Effector memory CD4-positive, alpha-beta T cell (primary cell): ENCODE measurements around the gene PCARE.

Experiments used
- DNase-seq, 3 donors: peaks; one replicate each; pipeline ENCODE4 v3.0.0-alpha.2; 2020
- H3K27ac ChIP-seq: 2 replicates; pipeline ENCODE4 v1.7.0; 2013; ENCODE audit warnings: mild to moderate bottlenecking, low read length, moderate library complexity; ENCODE audit not compliant: insufficient read depth, poor library complexity, severe bottlenecking
- H3K27me3 ChIP-seq: replicated peaks from 2 replicates; pipeline ENCODE4 v1.7.0; 2013; ENCODE audit warnings: mild to moderate bottlenecking, low read length; ENCODE audit not compliant: insufficient read depth, control insufficient read depth, poor library complexity, severe bottlenecking
- H3K36me3 ChIP-seq: 2 replicates; pipeline ENCODE4 v1.7.0; 2013; ENCODE audit warnings: mild to moderate bottlenecking, low read length, moderate library complexity; ENCODE audit not compliant: control insufficient read depth, insufficient read depth
- H3K4me1 ChIP-seq: 2 replicates; pipeline ENCODE4 v1.7.0; 2013; ENCODE audit warnings: low read length, mild to moderate bottlenecking; ENCODE audit not compliant: control insufficient read depth, insufficient read depth, poor library complexity, severe bottlenecking
- H3K4me3 ChIP-seq: 2 replicates; pipeline ENCODE4 v1.7.0; 2013; ENCODE audit warnings: low read length, low read depth, mild to moderate bottlenecking; ENCODE audit not compliant: insufficient read depth, poor library complexity, severe bottlenecking
- H3K9me3 ChIP-seq: 2 replicates; pipeline ENCODE4 v1.7.0; 2013; ENCODE audit warnings: mild to moderate bottlenecking, low read length, moderate library complexity; ENCODE audit not compliant: control insufficient read depth

The PCARE gene

GRCh38 chr2:29072971-29073725 lies 1.2 kb downstream of the PCARE start:
- H3K4me3 ChIP-seq: no peak overlapping the region
- no peaks in the 10 kb centered on the region for H3K4me1 ChIP-seq
- H3K27me3 ChIP-seq: no peaks in the 10 kb centered on the region
- H3K27ac ChIP-seq: no peak overlapping the region
- no peaks in the 10 kb centered on the region for H3K9me3 ChIP-seq
- no peak for DNase-seq
- H3K36me3 ChIP-seq: no peaks in the 10 kb centered on the region

GRCh38 chr2:29072251-29072650 lies 2.1 kb downstream of the PCARE start:
- Histone ChIP-seq H3K27ac (no peak overlapping the region), H3K9me3 (no peaks in the 10 kb centered on the region), H3K36me3 (no peaks in the 10 kb centered on the region), H3K4me1 (no peaks in the 10 kb centered on the region), H3K27me3 (no peaks in the 10 kb centered on the region), H3K4me3 (no peak overlapping the region)
- DNase-seq: no peak

- no peaks in the 10 kb centered on the region for H3K27me3 ChIP-seq
- no peak overlapping the region for H3K27ac ChIP-seq
- H3K4me1 ChIP-seq: no peaks in the 10 kb centered on the region
- H3K4me3 ChIP-seq: no peak overlapping the region
- H3K36me3 ChIP-seq: no peaks in the 10 kb centered on the region
- no peak for DNase-seq
- H3K9me3 ChIP-seq: no peaks in the 10 kb centered on the region
These were observed 3.0 kb downstream of the PCARE start for GRCh38 chr2:29071032-29071975.

GRCh38 chr2:29070526-29070925 lies 3.8 kb downstream of the PCARE start:
- no peak for DNase-seq
- Histone ChIP-seq H3K36me3 (no peaks in the 10 kb centered on the region), H3K4me3 (no peak overlapping the region), H3K4me1 (no peaks in the 10 kb centered on the region), H3K27me3 (no peaks in the 10 kb centered on the region), H3K27ac (no peak overlapping the region), H3K9me3 (no peaks in the 10 kb centered on the region)

- H3K4me1 ChIP-seq: no peaks in the 10 kb centered on the region
- H3K27me3 ChIP-seq: no peaks in the 10 kb centered on the region
- H3K4me3 ChIP-seq: no peak overlapping the region
- DNase-seq: no peak
- H3K27ac ChIP-seq: no peak overlapping the region
- no peaks in the 10 kb centered on the region for H3K36me3 ChIP-seq
- no peaks in the 10 kb centered on the region for H3K9me3 ChIP-seq
These were observed 5.8 kb downstream of the PCARE start for GRCh38 chr2:29068513-29068912.

- no peaks in the 10 kb centered on the region for H3K27me3 ChIP-seq
- no peak overlapping the region for H3K27ac ChIP-seq
- no peaks in the 10 kb centered on the region for H3K36me3 ChIP-seq
- DNase-seq: no peak
- H3K4me1 ChIP-seq: no peaks in the 10 kb centered on the region
- no peak overlapping the region for H3K4me3 ChIP-seq
- no peaks in the 10 kb centered on the region for H3K9me3 ChIP-seq
These were observed 7.2 kb downstream of the PCARE start for GRCh38 chr2:29066997-29067605.

- DNase-seq: no peak
- Histone ChIP-seq H3K27me3 (no peaks in the 10 kb centered on the region), H3K36me3 (no peaks in the 10 kb centered on the region), H3K4me1 (no peaks in the 10 kb centered on the region), H3K9me3 (no peaks in the 10 kb centered on the region), H3K4me3 (no peak overlapping the region), H3K27ac (no peak overlapping the region)
These were observed 8.0 kb downstream of the PCARE start for GRCh38 chr2:29066271-29066860.

- Histone ChIP-seq H3K9me3 (no peaks in the 10 kb centered on the region), H3K27ac (no peak overlapping the region), H3K4me3 (no peak overlapping the region), H3K27me3 (no peaks in the 10 kb centered on the region), H3K36me3 (no peaks in the 10 kb centered on the region), H3K4me1 (no peaks in the 10 kb centered on the region)
- no peak for DNase-seq
These were observed 9.1 kb downstream of the PCARE start for GRCh38 chr2:29065068-29065811.

GRCh38 chr2:29064746-29065067 lies 9.6 kb downstream of the PCARE start:
- DNase-seq: no peak
- no peak overlapping the region for H3K27ac ChIP-seq
- no peak overlapping the region for H3K4me3 ChIP-seq
- H3K9me3 ChIP-seq: no peaks in the 10 kb centered on the region
- H3K27me3 ChIP-seq: no peaks in the 10 kb centered on the region
- no peaks in the 10 kb centered on the region for H3K36me3 ChIP-seq
- H3K4me1 ChIP-seq: no peaks in the 10 kb centered on the region
